Vagina (tissue), 2 donors: Measurements from ENCODE around the gene ATG2B.

Source experiments
- CTCF ChIP-seq, 3 experiments: fragments of 450-650 bp in 2 of 3; fragments of 200-600 bp in 1 of 3; sonication (generic) in 1 of 3; IDR thresholded peaks; one replicate each; pipeline ENCODE4 v1.5.1; 2017 to 2019; ENCODE audit warnings: antibody characterized with exemption in 3 of 3, mild to moderate bottlenecking in 2 of 3, moderate library complexity in 2 of 3
- POLR2AphosphoS5 ChIP-seq, 2 donors: sonication (generic); formaldehyde crosslinking; IDR thresholded peaks; one replicate each; pipeline ENCODE4 v1.9.0; 2017; ENCODE audit warnings: antibody characterized with exemption in 2 of 2, mild to moderate bottlenecking in 2 of 2, low read depth in 1 of 2; ENCODE audit not compliant: insufficient read depth in 1 of 2

GRCh38 chr14:96279564-96279963 lies 83.6 kb downstream of the ATG2B start:
- TF ChIP-seq CTCF (IDR thresholded peaks at IDR 0.05) (no peak), POLR2AphosphoS5 (IDR thresholded peaks at IDR 0.05; ENCODE audit: insufficient read depth in 1 of 2, low read depth in 1 of 2) (no peak)
